A549 (cell line): ENCODE results near the gene ARHGAP26.

Experiments
- CTCF ChIP-seq: fragments of >200 bp; sonication (Bioruptor Twin); formaldehyde crosslinking; IDR thresholded peaks from 3 replicates; pipeline ENCODE4 v1.5.1; 2016
- HOXB13 ChIP-seq: fragments of 250-450 bp; sonication (Bioruptor Pico); IDR thresholded peaks from 2 replicates; pipeline ENCODE4 v1.5.0; 2020; ENCODE audit warnings: low read depth, mild to moderate bottlenecking, moderate library complexity

GRCh38 chr5:143218517-143219170, 448.5 kb downstream of the ARHGAP26 start:
- TF ChIP-seq CTCF (no peak), HOXB13 (CRISPR knock-in tag) (no peak)
